HCT116 (cell line): ENCODE data around the gene ENPP6. TPM values are rescaled to one million over a fixed set of nuclear protein-coding genes. Genes with fewer than 3 reads are reported as not detected.
"Not testable (repeated sequence)": the region's sequence is repeated elsewhere in the genome, so short reads cannot be mapped to it uniquely, and the experiment has no call there.

Experiments used
- ATAC-seq: fragments of 200-7000 bp; cut with Tn5 transposase; 2 replicates; pipeline ENCODE4 v1.9.1; 2020; ENCODE audit warnings: mild to moderate bottlenecking, moderate library complexity
- BruUV-seq: library from RNA; stranded (reverse); fragments of 400-500 nt; replicated peaks from 2 replicates; lab custom pipeline; 2021; lab: Mats Ljungman, UMichigan
- CTCF ChIA-PET: fragments of 300-600 bp; sonication (Branson Sonifier 250); formaldehyde crosslinking; loops from one replicate; lab custom pipeline; 2021; ENCODE audit warnings: antibody characterized with exemption; lab: Charles Lee
- POLR2A ChIA-PET: fragments of 300-600, 350-600 bp; sonication (Branson Sonifier 250); formaldehyde crosslinking; loops from one replicate; lab custom pipeline; 2021; ENCODE audit warnings: antibody characterized with exemption; lab: Charles Lee
- RAD21 ChIA-PET, 2 experiments: fragments of 300-600 bp; sonication (Branson Sonifier 250); formaldehyde crosslinking; loops; one replicate each; lab custom pipeline; 2023; ENCODE audit warnings: low total read pairs in 2 of 2; ENCODE audit not compliant: uncharacterized antibody in 2 of 2, unreplicated experiment in 2 of 2, low non-redundant PET in 1 of 2; lab: Charles Lee
- DNase-seq: peaks from one replicate; pipeline ENCODE4 v3.0.0-alpha.2; 2010; ENCODE audit warnings: low read depth, low spot score
- H2AFZ ChIP-seq: fragments of 200-600 bp; shearing (Covaris generic), sonication (generic); 2 replicates; pipeline ENCODE4 v1.6.1; 2017; ENCODE audit warnings: low read depth, mixed run types, mixed read lengths, antibody characterized with exemption, low read length; ENCODE audit not compliant: poor library complexity, severe bottlenecking
- H3K27ac ChIP-seq: 2 replicates; pipeline ENCODE4 v1.5.1; 2012; ENCODE audit warnings: low read depth, low read length
- H3K27me3 ChIP-seq: fragments of 200-600 bp; sonication (generic); 2 replicates; pipeline ENCODE4 v1.6.1; 2016; ENCODE audit warnings: mixed run types, low read length, mixed read lengths; ENCODE audit not compliant: insufficient read depth
- H3K36me3 ChIP-seq, 2 experiments: fragments of 200-500 bp in 1 of 2; fragments of 200-600 bp in 1 of 2; sonication (Bioruptor generic) in 1 of 2; sonication (generic) in 1 of 2; 2 replicates each; pipeline versions ENCODE4 v1.5.1 to v1.6.1; 2014 to 2016; ENCODE audit warnings: low read length in 2 of 2, inconsistent platforms in 1 of 2, mixed read lengths in 1 of 2, mixed run types in 1 of 2; ENCODE audit not compliant: insufficient read depth in 2 of 2, control insufficient read depth in 1 of 2
- H3K4me1 ChIP-seq, 2 experiments: fragments of 200-600 bp in 1 of 2; sonication (generic) in 1 of 2; 2 replicates each; pipeline versions ENCODE4 v1.5.1 to v1.6.1; 2012 to 2017; ENCODE audit warnings: low read length in 2 of 2, inconsistent platforms in 1 of 2, mild to moderate bottlenecking in 1 of 2, mixed read lengths in 1 of 2, mixed run types in 1 of 2, moderate library complexity in 1 of 2; ENCODE audit not compliant: insufficient read depth in 2 of 2, control insufficient read depth in 1 of 2
- H3K4me2 ChIP-seq: fragments of 200-600 bp; sonication (generic); 2 replicates; pipeline ENCODE4 v1.6.1; 2017; ENCODE audit warnings: mixed run types, low read length, mixed read lengths
- H3K4me3 ChIP-seq, 2 experiments: fragments of 200-600 bp in 1 of 2; sonication (generic) in 1 of 2; replicated peaks in 1 of 2; 2 replicates each; pipeline ENCODE4 v1.5.1; 2011 to 2016; ENCODE audit warnings: low read length in 2 of 2, control low read depth in 1 of 2, low read depth in 1 of 2, mild to moderate bottlenecking in 1 of 2, mixed read lengths in 1 of 2, mixed run types in 1 of 2
- H3K79me2 ChIP-seq: fragments of 200-600 bp; sonication (generic); 2 replicates; pipeline ENCODE4 v1.6.1; 2017; ENCODE audit warnings: mild to moderate bottlenecking, mixed run types, low read length, moderate library complexity, mixed read lengths; ENCODE audit not compliant: insufficient read depth
- H3K9ac ChIP-seq: fragments of 200-600 bp; sonication (generic); 2 replicates; pipeline ENCODE4 v1.6.1; 2016; ENCODE audit warnings: low read length, mixed read lengths
- H3K9me2 ChIP-seq: fragments of 200-600 bp; sonication (generic), shearing (Covaris generic); 2 replicates; pipeline ENCODE4 v1.6.1; 2017; ENCODE audit warnings: mixed run types, mild to moderate bottlenecking, moderate library complexity; ENCODE audit not compliant: insufficient read depth
- H3K9me3 ChIP-seq, 2 experiments: fragments of 200-500 bp in 1 of 2; fragments of 200-600 bp in 1 of 2; sonication (Bioruptor generic) in 1 of 2; sonication (generic) in 1 of 2; 2 replicates each; pipeline ENCODE4 v1.6.1; 2014 to 2017; ENCODE audit warnings: low read length in 2 of 2, mixed read lengths in 2 of 2, inconsistent platforms in 1 of 2, low read depth in 1 of 2, mild to moderate bottlenecking in 1 of 2, mixed run types in 1 of 2, moderate library complexity in 1 of 2; ENCODE audit not compliant: control insufficient read depth in 1 of 2, insufficient read depth in 1 of 2
- H4K20me1 ChIP-seq: fragments of 200-600 bp; sonication (generic), shearing (Covaris generic); 2 replicates; pipeline ENCODE4 v1.6.1; 2017; ENCODE audit warnings: mixed run types, mild to moderate bottlenecking, moderate library complexity; ENCODE audit not compliant: insufficient read depth
- CBX3 ChIP-seq: IDR thresholded peaks from 2 replicates; pipeline ENCODE4 v1.6.1; 2012; ENCODE audit warnings: low read depth
- MAX ChIP-seq: IDR thresholded peaks from 2 replicates; pipeline ENCODE4 v1.6.1; 2012
- POLR2AphosphoS5 ChIP-seq: IDR thresholded peaks from 2 replicates; pipeline ENCODE4 v1.6.1; 2011; ENCODE audit warnings: mild to moderate bottlenecking, low read depth, low read length, moderate library complexity
- intact Hi-C: fragments of 100-400 bp; cut with micrococcal nuclease; formaldehyde crosslinking; loops from 2 replicates; pipeline ENCODE4 v1.10.0; 2022
- total RNA-seq: library from RNA; stranded (reverse); gene quantifications from one replicate; pipeline ENCODE4 v1.2.1, GENCODE V29; 2021; ENCODE audit not compliant: unreplicated experiment

Gene ENPP6
- total RNA-seq, 1 experiment from 2014 or later, result not detected

GRCh38 chr4:184140901-184141300 is 76.8 kb downstream of the ENPP6 start:
- BruUV-seq, RAD21 ChIA-PET, CTCF ChIA-PET, H3K9ac ChIP-seq, H3K4me2 ChIP-seq, intact Hi-C loops, H3K4me3 ChIP-seq, H3K4me1 ChIP-seq, POLR2A ChIA-PET, H4K20me1 ChIP-seq, H2AFZ ChIP-seq, H3K27ac ChIP-seq, H3K9me2 ChIP-seq, H3K36me3 ChIP-seq, H3K79me2 ChIP-seq, ATAC-seq, H3K27me3 ChIP-seq, DNase-seq, H3K9me3 ChIP-seq: not testable (repeated sequence)

GRCh38 chr4:184136525-184136924 is 81.1 kb downstream of the ENPP6 start:
- intact Hi-C loops, result no loop called here

GRCh38 chr4:184126800-184127199 is 90.9 kb downstream of the ENPP6 start:
- Histone ChIP-seq H2AFZ (no peak overlapping the region), H3K27me3 (no peaks in the 10 kb centered on the region), H3K4me1 (no peaks in the 10 kb centered on the region), H3K27ac (no peak overlapping the region), H3K4me3 (no peak overlapping the region), H3K79me2 (no peaks in the 10 kb centered on the region), H3K36me3 (no peaks in the 10 kb centered on the region), H3K9me3 (no peaks in the 10 kb centered on the region), H3K9me2 (no peaks in the 10 kb centered on the region), H4K20me1 (no peaks in the 10 kb centered on the region), H3K9ac (no peak overlapping the region), H3K4me2 (no peak overlapping the region)
- no peak for DNase-seq
- TF ChIP-seq MAX, result no peak
- CTCF ChIA-PET, result no interaction called here
- ATAC-seq, result no peak
- no TSS peak for BruUV-seq
- RAD21 ChIA-PET, result no interaction called here
- POLR2A ChIA-PET, result no interaction called here
- intact Hi-C loops, result no loop called here

More at GRCh38 chr4:184136525-184136924, 81.1 kb downstream of the ENPP6 start:
- Histone ChIP-seq H3K79me2 (no peaks in the 10 kb centered on the region), H3K4me3 (no peak overlapping the region), H3K9me3 (no peaks in the 10 kb centered on the region), H4K20me1 (no peaks in the 10 kb centered on the region), H3K27me3 (no peaks in the 10 kb centered on the region), H3K36me3 (no peaks in the 10 kb centered on the region), H3K4me2 (no peak overlapping the region), H3K9me2 (no peaks in the 10 kb centered on the region), H3K4me1 (no peaks in the 10 kb centered on the region), H3K27ac (no peak overlapping the region), H2AFZ (no peak overlapping the region), H3K9ac (no peak overlapping the region)
- ChIA-PET CTCF (no interaction called here), RAD21 (no interaction called here), POLR2A (no interaction called here)
- TF ChIP-seq CBX3 (0 out of 2 replicates have a peak, but pooled peaks have one; percentile 31), POLR2AphosphoS5 (no peak)
- DNase-seq (no peak), ATAC-seq (no peak)
- no TSS peak for BruUV-seq
